CD4-positive, alpha-beta T cell treated with Interleukin-1 beta for 1 hour (primary cell): ENCODE data around the gene ATRIP.
"Not testable (repeated sequence)": the region's sequence is repeated elsewhere in the genome, so short reads cannot be mapped to it uniquely, and the experiment has no call there.

Source experiments
- DNase-seq, 2 donors: peaks; one replicate each; pipeline ENCODE4 v3.0.0-alpha.2; 2020 to 2022

The ATRIP gene

GRCh38 chr3:48470286-48470685, 23.7 kb downstream of the ATRIP start:
- DNase-seq: no peak

DNA sequence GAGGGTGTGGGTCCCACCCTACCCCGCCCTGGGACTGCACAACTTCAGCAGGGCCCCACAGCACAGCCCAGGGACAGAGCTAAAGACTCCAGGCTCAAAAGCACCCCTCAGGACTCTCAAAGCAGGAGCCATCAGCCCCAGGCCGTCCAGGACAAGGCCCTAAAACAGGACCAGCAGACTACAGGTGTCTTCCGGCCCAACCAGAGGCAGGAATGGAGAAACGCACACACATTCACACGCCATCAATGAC, 26.1 kb downstream of the ATRIP start:
- DNase-seq: no peak

- peak; percentile 97 for DNase-seq
These were observed 26.5 kb downstream of the ATRIP start for GRCh38 chr3:48472923-48473616.

DNA sequence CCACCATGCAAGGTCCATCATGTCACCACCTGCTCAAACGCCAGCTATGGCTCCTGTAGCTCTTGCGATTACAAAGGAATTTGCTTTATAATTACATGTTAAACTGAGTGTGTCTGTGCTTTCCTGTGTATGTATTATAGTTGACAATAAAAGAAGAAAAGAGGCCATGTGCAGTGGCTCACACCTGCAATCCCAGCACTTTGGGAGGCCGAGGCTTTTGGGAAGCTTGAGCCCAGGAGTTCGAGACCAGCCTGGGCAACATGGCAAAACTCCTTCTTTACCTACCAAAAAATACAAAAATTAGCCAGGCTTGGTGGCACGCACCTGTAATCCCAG, 27.0 kb downstream of the ATRIP start:
- no peak for DNase-seq

- not testable (repeated sequence) for DNase-seq
These were observed 27.5 kb downstream of the ATRIP start for GRCh38 chr3:48474031-48474430.

DNA sequence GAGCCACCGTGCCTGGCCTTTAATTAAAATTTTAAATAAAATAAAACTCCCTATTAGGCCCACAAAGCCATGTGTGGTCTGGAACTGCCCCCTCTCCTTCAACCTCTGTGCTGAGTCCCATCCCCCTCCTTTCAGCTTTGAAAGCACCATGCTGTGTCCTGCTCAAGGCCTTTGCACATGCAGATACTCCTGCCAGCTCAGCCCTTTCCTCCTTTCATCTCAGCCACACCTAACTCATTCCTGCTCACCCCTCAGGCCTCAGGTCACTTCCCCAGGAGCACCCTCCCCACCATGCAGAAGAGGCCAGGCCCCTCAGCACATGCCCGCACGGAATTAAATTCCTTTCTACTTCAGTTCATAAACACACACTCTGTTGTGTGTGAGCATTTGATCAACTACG, 28.1 kb downstream of the ATRIP start:
- DNase-seq: no peak

DNA sequence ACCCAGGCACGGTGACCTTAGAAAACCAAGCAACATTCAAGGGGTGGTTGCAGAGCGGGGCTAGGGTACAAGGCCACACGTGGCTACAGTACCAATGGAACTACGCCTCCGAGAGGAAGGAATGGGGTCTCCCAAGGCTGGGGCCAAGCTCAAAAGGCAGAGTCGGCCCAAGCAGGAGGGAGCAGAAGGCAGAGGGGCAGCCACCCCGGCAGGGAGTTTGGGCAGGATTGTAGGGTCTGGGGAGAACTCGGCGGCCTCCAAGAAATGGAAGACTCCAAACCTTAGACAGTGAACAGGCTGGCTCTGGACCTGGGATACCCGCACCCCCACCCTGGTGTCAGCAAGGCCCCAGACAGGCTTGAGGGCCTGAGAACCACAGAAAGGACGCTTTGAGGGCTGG, 28.7 kb downstream of the ATRIP start:
- no peak for DNase-seq

DNA sequence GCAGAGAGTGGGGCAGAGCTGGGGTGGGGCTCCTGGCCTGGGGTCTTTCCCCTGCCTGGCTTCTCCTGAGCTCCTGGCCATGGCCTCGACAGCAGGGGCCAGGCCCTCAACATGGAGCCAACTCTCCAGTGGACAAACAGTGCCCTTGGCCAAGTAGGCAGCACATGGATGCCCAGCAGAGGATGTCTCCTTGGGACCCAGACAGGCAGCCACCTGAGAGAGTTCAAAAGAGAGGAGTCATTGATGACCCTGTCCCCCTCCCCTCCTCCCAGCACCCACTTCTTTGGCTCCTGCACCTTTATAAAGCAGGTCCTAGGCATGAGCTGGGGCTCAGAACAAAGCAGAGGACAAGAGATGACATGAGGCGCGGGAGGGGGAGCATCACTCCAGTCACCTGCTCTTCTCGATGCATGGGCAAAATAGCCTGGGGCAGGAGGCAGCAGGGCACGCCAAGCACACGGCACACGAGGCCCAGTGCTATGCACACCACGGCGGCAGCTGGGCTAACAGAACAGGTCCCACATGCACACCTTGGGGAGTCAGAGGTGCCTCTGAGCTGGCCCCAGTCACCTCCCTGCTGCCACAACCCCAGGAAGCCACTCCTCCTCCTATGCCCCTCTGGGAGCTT, 30.0 kb downstream of the ATRIP start:
- DNase-seq: no peak

GRCh38 chr3:48477959-48478520, 31.5 kb downstream of the ATRIP start:
- no peak for DNase-seq

- peak; percentile 54 to 70 for DNase-seq
These were observed 32.4 kb downstream of the ATRIP start for GRCh38 chr3:48478626-48479555.

GRCh38 chr3:48480891-48481290, 34.4 kb downstream of the ATRIP start:
- not testable (repeated sequence) for DNase-seq

DNA sequence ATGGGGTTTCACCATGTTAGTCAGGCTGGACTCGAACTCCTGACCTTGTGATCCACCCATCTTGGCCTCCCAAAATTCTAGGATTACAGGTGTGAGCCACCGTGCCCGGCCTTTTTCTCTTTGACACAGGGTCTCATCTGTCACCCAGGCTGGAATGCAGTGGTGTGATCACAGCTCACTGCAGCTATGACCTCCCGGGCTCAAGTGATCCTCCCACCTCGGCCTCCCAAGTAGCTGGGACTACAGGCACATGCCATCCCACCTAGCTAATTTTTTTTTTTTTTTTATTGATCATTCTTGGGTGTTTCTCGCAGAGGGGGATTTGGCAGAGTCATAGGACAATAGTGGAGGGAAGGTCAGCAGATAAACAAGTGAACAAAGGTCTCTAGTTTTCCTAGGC, 36.3 kb downstream of the ATRIP start:
- not testable (repeated sequence) for DNase-seq

DNA sequence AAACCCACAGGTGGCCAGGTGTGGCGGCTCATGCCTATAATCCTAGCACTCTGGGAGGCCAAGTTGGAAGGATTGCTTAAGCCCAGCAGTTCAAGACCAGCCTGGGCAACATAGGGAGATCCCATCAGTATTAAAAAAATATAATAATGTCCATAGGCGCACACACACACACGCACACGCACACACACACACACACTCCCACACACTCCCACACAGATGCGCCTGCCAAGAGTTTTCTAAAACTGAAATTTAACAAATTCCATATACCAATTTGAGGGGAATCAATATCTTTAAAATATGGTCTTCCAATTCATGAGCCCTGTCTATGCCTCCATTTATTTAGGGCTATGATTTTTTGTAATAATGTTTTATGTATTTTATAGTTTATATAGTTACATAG, 40.4 kb downstream of the ATRIP start:
- DNase-seq: no peak

DNA sequence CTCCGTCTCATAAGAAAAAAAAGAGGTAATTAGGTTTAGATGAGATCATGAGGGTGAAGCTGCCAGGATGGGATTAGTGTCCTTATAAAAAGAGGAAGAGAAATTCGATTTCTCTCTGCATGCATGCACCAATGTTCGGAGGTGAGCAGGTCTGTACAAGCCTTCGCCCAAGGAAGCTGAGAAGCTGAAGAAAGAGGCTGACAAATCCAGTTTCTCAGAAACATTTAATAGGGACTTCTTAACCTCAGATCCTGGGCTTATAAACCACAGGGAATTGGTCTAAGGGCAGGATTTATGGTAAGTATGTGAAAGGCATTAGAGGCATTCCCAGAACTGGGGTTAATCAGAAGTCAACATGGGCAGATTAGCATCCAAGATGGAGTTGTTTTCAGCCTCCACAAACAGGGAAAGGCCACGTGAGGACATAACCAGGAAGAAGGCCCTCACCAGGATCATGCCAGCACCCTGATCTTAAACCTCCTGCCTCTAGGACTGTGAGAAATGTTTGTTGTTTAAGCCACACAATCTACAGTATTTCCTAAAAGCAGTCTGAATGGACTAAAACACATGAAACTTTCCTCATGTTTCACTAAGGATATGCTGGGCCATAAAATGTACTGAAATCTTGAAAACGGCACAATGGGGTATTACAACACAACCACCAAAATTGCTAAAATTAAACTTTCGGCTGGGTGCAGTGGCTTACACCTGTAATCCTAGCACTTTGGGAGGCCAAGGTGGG, 46.1 kb downstream of the ATRIP start:
- peak in 1 of 2 donors; percentile 25 for DNase-seq

DNA sequence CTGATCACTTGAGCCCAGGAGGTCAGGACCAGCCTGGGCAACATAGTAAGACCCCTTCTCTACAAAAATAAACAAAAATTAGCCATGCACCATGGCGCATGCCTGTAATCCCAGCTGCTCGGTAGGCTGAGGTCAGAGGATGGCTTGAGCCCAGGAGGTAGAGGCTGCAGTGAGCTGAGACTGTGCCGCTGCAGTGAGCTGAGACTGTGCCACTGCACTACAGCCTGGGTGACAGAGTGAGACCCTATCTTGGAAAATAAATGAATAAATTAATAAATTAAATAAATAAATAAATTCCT, 46.6 kb downstream of the ATRIP start:
- no peak for DNase-seq

- no peak for DNase-seq
These were observed 54.1 kb downstream of the ATRIP start for GRCh38 chr3:48500656-48501055.

DNA sequence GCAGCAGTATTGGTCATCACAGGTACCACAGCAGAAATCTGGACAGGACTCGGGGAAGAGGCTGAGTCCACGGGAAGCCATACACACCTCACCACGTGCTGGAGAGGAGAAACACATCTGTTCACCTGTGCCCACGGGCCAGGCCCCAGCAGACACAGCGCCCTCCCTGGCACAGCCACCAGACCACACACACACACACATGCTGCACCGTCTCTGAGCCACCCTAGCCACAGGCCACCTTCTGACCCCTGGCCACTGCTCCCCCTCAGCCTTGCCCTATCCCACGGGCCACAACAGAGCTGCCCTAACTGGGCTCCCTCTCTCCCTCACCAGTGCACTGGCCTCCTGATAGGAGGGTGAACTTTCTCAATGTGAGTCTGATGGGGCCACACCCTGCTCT, 54.7 kb downstream of the ATRIP start:
- no peak for DNase-seq

DNA sequence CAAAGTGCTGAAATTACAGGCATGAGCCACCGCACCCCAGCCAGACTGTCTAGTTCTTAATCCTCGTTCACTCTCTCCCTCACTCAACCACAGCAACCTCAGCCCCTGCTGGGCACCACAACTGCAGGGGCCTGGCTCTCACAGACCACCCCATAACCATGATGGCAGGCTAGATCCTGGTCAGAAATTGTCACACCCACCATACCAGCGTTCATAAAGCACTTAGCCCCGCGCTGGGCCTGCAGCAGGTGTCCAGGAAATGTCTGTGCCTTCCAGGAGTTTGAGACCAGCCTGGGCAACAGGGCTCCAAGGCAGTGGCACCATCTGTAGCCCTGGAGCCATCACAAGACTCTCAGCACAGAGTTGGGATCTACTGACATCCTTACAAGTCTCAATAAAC, 55.6 kb downstream of the ATRIP start:
- no peak for DNase-seq

DNA sequence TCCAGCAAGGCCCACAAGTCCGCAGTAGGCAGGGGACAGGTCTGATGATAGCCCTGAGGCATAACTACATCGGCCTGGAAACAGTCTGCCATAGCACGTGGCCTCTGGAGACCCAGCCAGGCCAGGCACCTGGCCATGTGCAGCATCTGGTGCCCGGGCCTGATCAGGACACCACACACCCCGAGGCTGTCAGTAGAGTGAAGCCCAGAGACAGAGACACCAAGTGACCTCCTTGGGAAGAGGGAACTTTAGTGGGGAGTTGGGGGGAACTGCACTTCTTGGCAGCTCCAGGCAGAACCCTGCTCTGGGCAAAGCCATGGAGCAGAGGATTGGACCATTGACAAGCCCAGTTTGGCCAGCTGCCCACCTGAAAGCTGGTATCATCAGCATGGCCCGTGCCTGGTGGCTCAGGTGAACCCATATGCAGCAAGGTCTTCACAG, 56.2 kb downstream of the ATRIP start:
- DNase-seq: no peak

DNA sequence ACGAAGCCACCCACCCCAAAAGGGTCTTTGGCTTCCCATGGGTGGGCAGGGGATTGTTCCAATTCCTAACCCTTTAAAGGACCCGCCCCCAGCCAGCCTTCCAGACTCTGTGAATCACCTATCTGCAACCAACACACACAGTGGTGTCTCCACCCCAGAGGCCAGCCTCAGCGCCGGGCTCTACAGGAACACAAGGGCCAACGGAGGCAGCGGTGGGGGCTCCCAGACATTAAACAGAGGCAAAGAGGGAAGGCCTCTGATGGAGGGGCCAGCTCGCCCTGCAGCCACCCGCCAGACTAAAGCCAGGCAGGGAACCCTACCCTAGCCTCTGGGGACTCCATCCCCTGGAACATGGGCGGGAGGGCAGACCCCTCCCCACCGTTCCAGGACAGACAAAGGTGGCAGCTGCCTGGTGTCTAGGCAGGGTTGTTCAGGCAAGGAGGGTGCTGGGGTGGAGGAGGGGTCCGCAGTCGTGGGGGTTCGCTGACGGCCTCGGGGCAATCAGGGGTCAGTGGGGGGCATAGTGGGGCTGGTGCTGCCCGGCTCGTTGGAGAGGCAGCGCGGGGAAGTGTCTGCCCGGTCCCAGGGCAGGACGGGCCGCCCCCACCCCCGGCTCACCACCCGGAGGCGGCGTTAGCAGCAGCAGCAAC, 57.0 kb downstream of the ATRIP start:
- DNase-seq: no peak

GRCh38 chr3:48504051-48504946, 57.8 kb downstream of the ATRIP start, which contains the start of gene SHISA5:
Gene SHISA5 (minus strand): TSS chr3:48504174. CDS start chr3:48504094, 80 bp downstream.
- DNase-seq: peak; percentile 52 to 63

DNA sequence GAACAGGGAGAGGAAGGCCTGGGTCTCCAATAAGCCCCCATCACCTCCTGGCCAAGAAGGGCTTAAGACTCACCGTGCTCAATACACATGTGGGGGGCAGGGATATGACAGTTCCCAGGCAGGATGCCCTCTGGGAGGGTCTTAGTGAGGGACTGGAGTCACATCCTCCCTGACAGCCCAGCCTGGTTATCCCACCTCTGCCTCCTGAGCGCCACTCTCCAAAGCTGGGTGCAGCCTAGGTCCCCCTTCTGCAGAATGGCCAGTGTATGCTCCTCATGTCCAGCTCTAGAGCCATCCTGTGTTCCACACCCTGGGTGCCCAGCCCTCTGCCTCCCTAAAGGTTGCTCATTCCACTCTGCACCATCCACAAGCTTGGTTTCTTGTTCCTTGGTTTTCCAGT, 58.6 kb downstream of the ATRIP start:
- no peak for DNase-seq
